HCT116 (cell line): ENCODE results near the gene C10orf90. TPM values are rescaled to one million over a fixed set of nuclear protein-coding genes. Genes with fewer than 3 reads are reported as not detected.

Source experiments
- ATAC-seq: fragments of 200-7000 bp; cut with Tn5 transposase; 2 replicates; pipeline ENCODE4 v1.9.1; 2020; ENCODE audit warnings: mild to moderate bottlenecking, moderate library complexity
- BruUV-seq: library from RNA; stranded (reverse); fragments of 400-500 nt; replicated peaks from 2 replicates; lab custom pipeline; 2021; lab: Mats Ljungman, UMichigan
- CTCF ChIA-PET: fragments of 300-600 bp; sonication (Branson Sonifier 250); formaldehyde crosslinking; loops from one replicate; lab custom pipeline; 2021; ENCODE audit warnings: antibody characterized with exemption; lab: Charles Lee
- POLR2A ChIA-PET: fragments of 300-600, 350-600 bp; sonication (Branson Sonifier 250); formaldehyde crosslinking; loops from one replicate; lab custom pipeline; 2021; ENCODE audit warnings: antibody characterized with exemption; lab: Charles Lee
- RAD21 ChIA-PET, 2 experiments: fragments of 300-600 bp; sonication (Branson Sonifier 250); formaldehyde crosslinking; loops; one replicate each; lab custom pipeline; 2023; ENCODE audit warnings: low total read pairs in 2 of 2; ENCODE audit not compliant: uncharacterized antibody in 2 of 2, unreplicated experiment in 2 of 2, low non-redundant PET in 1 of 2; lab: Charles Lee
- DNase-seq: peaks from one replicate; pipeline ENCODE4 v3.0.0-alpha.2; 2010; ENCODE audit warnings: low read depth, low spot score
- H2AFZ ChIP-seq: fragments of 200-600 bp; shearing (Covaris generic), sonication (generic); 2 replicates; pipeline ENCODE4 v1.6.1; 2017; ENCODE audit warnings: low read depth, mixed run types, mixed read lengths, antibody characterized with exemption, low read length; ENCODE audit not compliant: poor library complexity, severe bottlenecking
- H3K27ac ChIP-seq: 2 replicates; pipeline ENCODE4 v1.5.1; 2012; ENCODE audit warnings: low read depth, low read length
- H3K27me3 ChIP-seq: fragments of 200-600 bp; sonication (generic); 2 replicates; pipeline ENCODE4 v1.6.1; 2016; ENCODE audit warnings: mixed run types, low read length, mixed read lengths; ENCODE audit not compliant: insufficient read depth
- H3K36me3 ChIP-seq, 2 experiments: fragments of 200-500 bp in 1 of 2; fragments of 200-600 bp in 1 of 2; sonication (Bioruptor generic) in 1 of 2; sonication (generic) in 1 of 2; 2 replicates each; pipeline versions ENCODE4 v1.5.1 to v1.6.1; 2014 to 2016; ENCODE audit warnings: low read length in 2 of 2, inconsistent platforms in 1 of 2, mixed read lengths in 1 of 2, mixed run types in 1 of 2; ENCODE audit not compliant: insufficient read depth in 2 of 2, control insufficient read depth in 1 of 2
- H3K4me1 ChIP-seq, 2 experiments: fragments of 200-600 bp in 1 of 2; sonication (generic) in 1 of 2; 2 replicates each; pipeline versions ENCODE4 v1.5.1 to v1.6.1; 2012 to 2017; ENCODE audit warnings: low read length in 2 of 2, inconsistent platforms in 1 of 2, mild to moderate bottlenecking in 1 of 2, mixed read lengths in 1 of 2, mixed run types in 1 of 2, moderate library complexity in 1 of 2; ENCODE audit not compliant: insufficient read depth in 2 of 2, control insufficient read depth in 1 of 2
- H3K4me2 ChIP-seq: fragments of 200-600 bp; sonication (generic); 2 replicates; pipeline ENCODE4 v1.6.1; 2017; ENCODE audit warnings: mixed run types, low read length, mixed read lengths
- H3K4me3 ChIP-seq, 2 experiments: fragments of 200-600 bp in 1 of 2; sonication (generic) in 1 of 2; replicated peaks in 1 of 2; 2 replicates each; pipeline ENCODE4 v1.5.1; 2011 to 2016; ENCODE audit warnings: low read length in 2 of 2, control low read depth in 1 of 2, low read depth in 1 of 2, mild to moderate bottlenecking in 1 of 2, mixed read lengths in 1 of 2, mixed run types in 1 of 2
- H3K79me2 ChIP-seq: fragments of 200-600 bp; sonication (generic); 2 replicates; pipeline ENCODE4 v1.6.1; 2017; ENCODE audit warnings: mild to moderate bottlenecking, mixed run types, low read length, moderate library complexity, mixed read lengths; ENCODE audit not compliant: insufficient read depth
- H3K9ac ChIP-seq: fragments of 200-600 bp; sonication (generic); 2 replicates; pipeline ENCODE4 v1.6.1; 2016; ENCODE audit warnings: low read length, mixed read lengths
- H3K9me2 ChIP-seq: fragments of 200-600 bp; sonication (generic), shearing (Covaris generic); 2 replicates; pipeline ENCODE4 v1.6.1; 2017; ENCODE audit warnings: mixed run types, mild to moderate bottlenecking, moderate library complexity; ENCODE audit not compliant: insufficient read depth
- H3K9me3 ChIP-seq, 2 experiments: fragments of 200-500 bp in 1 of 2; fragments of 200-600 bp in 1 of 2; sonication (Bioruptor generic) in 1 of 2; sonication (generic) in 1 of 2; 2 replicates each; pipeline ENCODE4 v1.6.1; 2014 to 2017; ENCODE audit warnings: low read length in 2 of 2, mixed read lengths in 2 of 2, inconsistent platforms in 1 of 2, low read depth in 1 of 2, mild to moderate bottlenecking in 1 of 2, mixed run types in 1 of 2, moderate library complexity in 1 of 2; ENCODE audit not compliant: control insufficient read depth in 1 of 2, insufficient read depth in 1 of 2
- H4K20me1 ChIP-seq: fragments of 200-600 bp; sonication (generic), shearing (Covaris generic); 2 replicates; pipeline ENCODE4 v1.6.1; 2017; ENCODE audit warnings: mixed run types, mild to moderate bottlenecking, moderate library complexity; ENCODE audit not compliant: insufficient read depth
- EGR1 ChIP-seq: IDR thresholded peaks from 2 replicates; pipeline ENCODE4 v1.6.1; 2012; ENCODE audit warnings: low read depth
- ELF1 ChIP-seq: IDR thresholded peaks from 2 replicates; pipeline ENCODE4 v1.6.1; 2012; ENCODE audit warnings: low read depth, borderline replicate concordance
- FOSL1 ChIP-seq: IDR thresholded peaks from 2 replicates; pipeline ENCODE4 v1.6.1; 2012; ENCODE audit warnings: low read depth
- JUND ChIP-seq: IDR thresholded peaks from 2 replicates; pipeline ENCODE4 v1.6.1; 2012
- RAD21 ChIP-seq: IDR thresholded peaks from 2 replicates; pipeline ENCODE4 v1.6.1; 2012; ENCODE audit warnings: low read depth, mild to moderate bottlenecking
- REST ChIP-seq: IDR thresholded peaks from 2 replicates; pipeline ENCODE4 v1.6.1; 2012; ENCODE audit warnings: low read depth
- SP1 ChIP-seq: IDR thresholded peaks from 2 replicates; pipeline ENCODE4 v1.6.1; 2012; ENCODE audit warnings: low read depth
- SRF ChIP-seq: IDR thresholded peaks from 2 replicates; pipeline ENCODE4 v1.6.1; 2012; ENCODE audit warnings: low read depth
- ZNF274 ChIP-seq: fragments of 200-500 bp; sonication (Bioruptor generic); IDR thresholded peaks from 2 replicates; pipeline ENCODE4 v1.6.1; 2014; ENCODE audit warnings: mild to moderate bottlenecking, low read depth, low read length, inconsistent platforms
- intact Hi-C: fragments of 100-400 bp; cut with micrococcal nuclease; formaldehyde crosslinking; loops from 2 replicates; pipeline ENCODE4 v1.10.0; 2022
- total RNA-seq: library from RNA; stranded (reverse); gene quantifications from one replicate; pipeline ENCODE4 v1.2.1, GENCODE V29; 2021; ENCODE audit not compliant: unreplicated experiment
- TF ChIP-seq, protein P1 (sequence below): IDR thresholded peaks from 2 replicates; pipeline ENCODE4 v1.6.1; 2011; ENCODE audit warnings: mild to moderate bottlenecking, low read length, moderate library complexity; ENCODE audit not compliant: insufficient replicate concordance; ENCODE audit errors: extremely low read depth

The C10orf90 gene
- total RNA-seq, 1 experiment from 2014 or later = not detected

DNA sequence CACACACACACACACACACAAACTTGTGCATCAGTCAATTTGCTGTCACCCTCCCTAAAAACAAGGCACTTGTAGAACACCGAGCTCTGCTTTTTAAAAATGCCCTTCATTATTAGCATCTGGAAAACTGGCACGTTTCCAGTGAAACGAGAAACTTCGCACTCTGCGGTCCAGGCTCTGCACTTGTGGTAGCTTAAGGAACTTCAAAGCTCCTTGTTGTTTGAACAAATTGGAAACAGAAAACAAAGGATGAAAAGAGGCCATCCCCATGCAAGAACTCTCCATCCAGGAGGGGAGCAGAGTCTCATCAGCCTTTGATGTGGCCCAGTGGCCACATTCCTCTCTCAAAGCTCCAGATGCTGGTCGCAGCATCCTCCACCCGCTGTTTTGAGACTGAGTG lies 105.1 kb downstream of the C10orf90 start:
- no peak for ATAC-seq
- CTCF ChIA-PET = no interaction called here
- BruUV-seq = no TSS peak
- no peak overlapping the region for H3K27ac ChIP-seq
- no peak overlapping the region for H3K4me2 ChIP-seq
- H3K79me2 ChIP-seq = no peaks in the 10 kb centered on the region
- POLR2A ChIA-PET = no interaction called here
- H3K9ac ChIP-seq = no peak overlapping the region
- peaks cover 0 to 7% of the 10 kb centered on the region in 2 experiments; a peak in 2 of 4 replicates for H3K4me1 ChIP-seq
- no peak for TF ChIP-seq SRF
- TF ChIP-seq SP1 = no peak
- no peak for TF ChIP-seq ELF1
- TF ChIP-seq ZNF274 = no peak
- no peak for TF ChIP-seq RAD21
- TF ChIP-seq EGR1 = no peak
- TF ChIP-seq, protein P1, sequence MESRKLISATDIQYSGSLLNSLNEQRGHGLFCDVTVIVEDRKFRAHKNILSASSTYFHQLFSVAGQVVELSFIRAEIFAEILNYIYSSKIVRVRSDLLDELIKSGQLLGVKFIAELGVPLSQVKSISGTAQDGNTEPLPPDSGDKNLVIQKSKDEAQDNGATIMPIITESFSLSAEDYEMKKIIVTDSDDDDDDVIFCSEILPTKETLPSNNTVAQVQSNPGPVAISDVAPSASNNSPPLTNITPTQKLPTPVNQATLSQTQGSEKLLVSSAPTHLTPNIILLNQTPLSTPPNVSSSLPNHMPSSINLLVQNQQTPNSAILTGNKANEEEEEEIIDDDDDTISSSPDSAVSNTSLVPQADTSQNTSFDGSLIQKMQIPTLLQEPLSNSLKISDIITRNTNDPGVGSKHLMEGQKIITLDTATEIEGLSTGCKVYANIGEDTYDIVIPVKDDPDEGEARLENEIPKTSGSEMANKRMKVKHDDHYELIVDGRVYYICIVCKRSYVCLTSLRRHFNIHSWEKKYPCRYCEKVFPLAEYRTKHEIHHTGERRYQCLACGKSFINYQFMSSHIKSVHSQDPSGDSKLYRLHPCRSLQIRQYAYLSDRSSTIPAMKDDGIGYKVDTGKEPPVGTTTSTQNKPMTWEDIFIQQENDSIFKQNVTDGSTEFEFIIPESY = no peak
- TF ChIP-seq FOSL1 = no peak
- TF ChIP-seq JUND = no peak
- no peak overlapping the region for H2AFZ ChIP-seq
- no peak for DNase-seq
- H3K36me3 ChIP-seq = no peaks in the 10 kb centered on the region
- peaks cover 42% of the 10 kb centered on the region for H3K27me3 ChIP-seq
- H3K9me3 ChIP-seq = no peaks in the 10 kb centered on the region
- intact Hi-C loops = no loop called here
- H4K20me1 ChIP-seq = no peaks in the 10 kb centered on the region
- no peaks in the 10 kb centered on the region for H3K9me2 ChIP-seq
- RAD21 ChIA-PET = no interaction called here
- no peak overlapping the region for H3K4me3 ChIP-seq

GRCh38 chr10:126564326-126564888 lies 106.1 kb downstream of the C10orf90 start:
- Histone ChIP-seq H3K4me2 (no peak overlapping the region), H3K27me3 (peaks cover 35% of the 10 kb centered on the region; the same call in 1 of the 2 replicates), H3K4me1 (no peaks in the 10 kb centered on the region; a peak in 1 of 4 replicates), H3K36me3 (no peaks in the 10 kb centered on the region), H3K9me3 (no peaks in the 10 kb centered on the region), H4K20me1 (no peaks in the 10 kb centered on the region), H3K9me2 (no peaks in the 10 kb centered on the region), H3K9ac (no peak overlapping the region), H3K4me3 (no peak overlapping the region), H2AFZ (no peak overlapping the region), H3K27ac (no peak overlapping the region), H3K79me2 (no peaks in the 10 kb centered on the region)
- intact Hi-C loops = no loop called here
- DNase-seq = no peak
- ChIA-PET CTCF (no interaction called here), POLR2A (no interaction called here), RAD21 (no interaction called here)
- no peak for ATAC-seq
- no TSS peak for BruUV-seq
- TF ChIP-seq RAD21 (no peak), REST (no peak), SRF (no peak)
- TF ChIP-seq, protein P1 = no peak
